ENCODE measurements around the gene TRIM29. TPM values are rescaled to one million over a fixed set of nuclear protein-coding genes. Genes with fewer than 3 reads are reported as not detected.

Gene TRIM29
- total RNA-seq, 2 experiments from 2014 or later: not detected

- Mint-ChIP-seq H3K27me3 (peaks cover 5% of the 10 kb centered on the region), H3K4me1 (no peaks in the 10 kb centered on the region), H3K36me3 (no peaks in the 10 kb centered on the region), H3K9me3 (no peaks in the 10 kb centered on the region), H3K4me3 (no peak overlapping the region), H3K27ac (no peak overlapping the region)
- no peak for DNase-seq
Observed at GRCh38 chr11:120061761-120062560, 76.0 kb downstream of the TRIM29 start.

Other genes starting within 250 kb of the TRIM29 start
- 1 to 10 TPM; 3.0 to 3.6 TPM for gene OAF, start 72.9 kb upstream of the TRIM29 start, total RNA-seq
- gene POU2F3, start 102.0 kb upstream of the TRIM29 start, total RNA-seq: not detected
- gene TLCD5, start 187.2 kb upstream of the TRIM29 start, total RNA-seq: under 1 TPM; 0.37 to 0.42 TPM
- gene ARHGEF12, start 198.3 kb upstream of the TRIM29 start, total RNA-seq: 10 to 100 TPM; 13.7 to 13.8 TPM